Mesothelial cell of epicardium (in vitro differentiated cells): ENCODE results near the gene TTLL4. TPM values are rescaled to one million over a fixed set of nuclear protein-coding genes. Genes with fewer than 3 reads are reported as not detected.
"Not testable (repeated sequence)": the region's sequence is repeated elsewhere in the genome, so short reads cannot be mapped to it uniquely, and the experiment has no call there.

ENCODE experiments used
- DNase-seq, 2 experiments: peaks; one replicate each; pipeline ENCODE4 v3.0.0; 2021; ENCODE audit warnings: low spot score in 2 of 2; ENCODE audit not compliant: unreplicated experiment in 2 of 2
- H3K27ac Mint-ChIP-seq: 2 replicates; pipeline ENCODE4 v1.8.0; 2021; ENCODE audit warnings: mixed read lengths
- H3K27me3 Mint-ChIP-seq: 2 replicates; pipeline ENCODE4 v1.8.0; 2021; ENCODE audit warnings: low read depth, mixed read lengths
- H3K36me3 Mint-ChIP-seq: 2 replicates; pipeline ENCODE4 v1.8.0; 2021; ENCODE audit warnings: mixed read lengths
- H3K4me1 Mint-ChIP-seq: 2 replicates; pipeline ENCODE4 v1.8.0; 2021; ENCODE audit warnings: mixed read lengths
- H3K4me3 Mint-ChIP-seq: 2 replicates; pipeline ENCODE4 v1.8.0; 2021; ENCODE audit warnings: mild to moderate bottlenecking, moderate library complexity, mixed read lengths
- H3K9me3 Mint-ChIP-seq: 2 replicates; pipeline ENCODE4 v1.8.0; 2021; ENCODE audit warnings: mixed read lengths
- total RNA-seq: library from RNA; stranded (reverse); gene quantifications from 3 replicates; pipeline ENCODE4 v1.2.1, GENCODE V29; 2021
- TF ChIP-seq, protein P1 (sequence below): fragments of 200-600 bp; sonication (generic); IDR thresholded peaks from one replicate; pipeline ENCODE4 v1.5.0; 2021; ENCODE audit warnings: antibody characterized with exemption; ENCODE audit not compliant: unreplicated experiment

The TTLL4 gene
- total RNA-seq, 1 donor from 2014 or later, result 61.8 TPM

DNA sequence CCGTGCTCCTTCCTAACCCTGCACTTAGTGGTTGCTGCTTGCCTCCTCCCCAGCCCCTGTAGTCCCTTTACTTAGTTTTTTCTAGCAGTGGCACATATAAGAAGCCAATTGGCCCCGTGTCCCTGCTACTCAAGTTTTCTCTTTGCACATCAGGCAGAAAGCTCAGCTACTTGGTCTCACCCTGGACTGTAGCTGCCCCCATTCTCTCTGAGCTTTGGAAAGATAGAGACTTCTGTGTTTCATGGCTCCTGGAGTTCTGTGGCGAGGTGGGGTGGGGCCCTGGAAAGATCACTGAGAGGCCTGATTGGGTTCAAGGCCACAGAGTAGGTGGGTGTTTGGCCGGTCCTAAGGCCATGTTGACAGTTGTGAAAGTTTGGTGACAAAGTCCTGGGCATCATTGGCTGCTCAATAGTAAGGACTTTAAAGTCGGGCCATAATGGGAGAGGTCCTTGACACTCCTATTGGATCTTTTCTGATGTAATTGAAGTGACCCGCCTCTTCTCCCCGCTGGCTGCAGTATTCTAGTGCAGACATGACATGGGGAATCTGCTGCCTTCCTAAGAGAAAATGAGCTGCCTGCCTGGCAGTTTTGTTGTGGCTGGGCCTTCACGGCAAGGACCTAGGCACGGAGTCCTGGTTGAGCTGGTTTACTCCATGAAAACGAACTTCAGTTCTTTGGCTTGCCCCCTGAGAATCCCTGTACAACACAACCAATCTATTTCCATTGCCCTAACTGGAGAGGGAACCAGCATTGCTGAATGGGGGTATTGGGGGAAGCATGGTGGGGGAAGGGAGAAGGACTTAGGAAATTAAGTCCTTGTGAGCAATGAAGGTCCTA lies 45.2 kb downstream of the TTLL4 start:
- Mint-ChIP-seq H3K36me3 (peaks cover 36% of the 10 kb centered on the region), H3K4me1 (no peaks in the 10 kb centered on the region), H3K27ac (peak overlapping the region; percentile 33), H3K27me3 (no peaks in the 10 kb centered on the region), H3K4me3 (no peak overlapping the region), H3K9me3 (no peaks in the 10 kb centered on the region)
- no peak for DNase-seq
- TF ChIP-seq, protein P1, sequence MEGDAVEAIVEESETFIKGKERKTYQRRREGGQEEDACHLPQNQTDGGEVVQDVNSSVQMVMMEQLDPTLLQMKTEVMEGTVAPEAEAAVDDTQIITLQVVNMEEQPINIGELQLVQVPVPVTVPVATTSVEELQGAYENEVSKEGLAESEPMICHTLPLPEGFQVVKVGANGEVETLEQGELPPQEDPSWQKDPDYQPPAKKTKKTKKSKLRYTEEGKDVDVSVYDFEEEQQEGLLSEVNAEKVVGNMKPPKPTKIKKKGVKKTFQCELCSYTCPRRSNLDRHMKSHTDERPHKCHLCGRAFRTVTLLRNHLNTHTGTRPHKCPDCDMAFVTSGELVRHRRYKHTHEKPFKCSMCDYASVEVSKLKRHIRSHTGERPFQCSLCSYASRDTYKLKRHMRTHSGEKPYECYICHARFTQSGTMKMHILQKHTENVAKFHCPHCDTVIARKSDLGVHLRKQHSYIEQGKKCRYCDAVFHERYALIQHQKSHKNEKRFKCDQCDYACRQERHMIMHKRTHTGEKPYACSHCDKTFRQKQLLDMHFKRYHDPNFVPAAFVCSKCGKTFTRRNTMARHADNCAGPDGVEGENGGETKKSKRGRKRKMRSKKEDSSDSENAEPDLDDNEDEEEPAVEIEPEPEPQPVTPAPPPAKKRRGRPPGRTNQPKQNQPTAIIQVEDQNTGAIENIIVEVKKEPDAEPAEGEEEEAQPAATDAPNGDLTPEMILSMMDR, result no peak

DNA sequence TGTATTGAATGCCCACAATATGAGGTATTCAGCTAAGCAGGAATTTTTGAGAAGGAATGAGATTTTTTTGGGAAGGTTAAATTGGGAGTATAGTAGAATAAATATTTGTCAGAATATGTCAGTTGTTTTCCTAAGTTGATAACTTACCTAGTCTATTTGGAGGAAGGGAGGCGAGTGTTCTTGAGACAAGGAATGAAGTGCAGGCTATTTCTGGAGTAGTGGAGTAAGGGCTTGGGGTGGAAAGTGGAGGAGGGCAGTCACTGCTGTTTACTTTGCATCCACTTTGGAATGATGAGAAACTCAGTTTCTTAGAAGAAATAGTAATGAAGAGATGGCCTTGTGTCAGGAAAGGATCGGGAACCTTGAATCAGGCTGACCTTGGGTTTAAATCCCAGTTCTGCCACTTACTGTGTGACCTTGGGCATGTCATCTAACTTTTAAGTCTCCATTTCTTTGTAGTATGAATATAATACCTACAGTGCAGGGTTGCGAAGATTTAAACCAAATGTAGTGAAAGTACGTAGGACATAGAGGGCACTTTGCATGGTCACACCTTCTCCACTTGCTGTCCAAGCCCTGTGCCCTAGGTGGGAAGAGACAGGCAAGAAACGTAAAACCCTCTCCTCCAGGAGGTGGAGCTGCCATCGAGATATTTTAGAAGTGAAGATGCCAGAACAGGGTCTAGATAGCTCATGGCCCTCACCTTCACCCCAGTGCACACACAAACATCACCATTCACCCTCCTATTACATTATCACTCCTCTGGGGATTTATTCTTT lies 46.2 kb downstream of the TTLL4 start:
- Mint-ChIP-seq H3K36me3 (peaks cover 32% of the 10 kb centered on the region), H3K27ac (no peak overlapping the region), H3K9me3 (no peaks in the 10 kb centered on the region), H3K4me3 (no peak overlapping the region), H3K27me3 (no peaks in the 10 kb centered on the region), H3K4me1 (no peaks in the 10 kb centered on the region)
- DNase-seq, result no peak
- TF ChIP-seq, protein P1, result no peak

DNA sequence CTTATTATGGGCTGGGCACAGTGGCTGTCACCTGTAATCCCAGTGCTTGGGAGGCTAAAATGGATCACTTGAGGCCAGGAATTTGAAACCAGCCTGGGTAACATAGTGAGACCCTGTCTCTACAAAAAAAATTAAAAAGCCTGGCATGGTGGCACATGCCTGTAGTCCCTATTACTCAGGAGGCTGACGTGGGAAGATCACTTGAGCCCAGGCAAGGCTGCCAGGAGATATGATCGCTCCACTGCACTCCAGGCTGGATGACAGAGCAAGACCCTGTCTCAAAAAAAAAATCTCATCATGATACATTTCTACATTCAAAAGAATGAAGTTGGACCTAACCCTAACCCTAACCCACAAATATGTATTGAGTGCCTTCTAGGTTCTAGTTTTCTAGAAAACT lies 51.2 kb downstream of the TTLL4 start:
- TF ChIP-seq, protein P1, result no peak
- no peaks in the 10 kb centered on the region for H3K4me1 Mint-ChIP-seq
- H3K27ac Mint-ChIP-seq, result no peak overlapping the region
- DNase-seq, result no peak
- peaks cover 2% of the 10 kb centered on the region for H3K36me3 Mint-ChIP-seq
- no peak overlapping the region for H3K4me3 Mint-ChIP-seq
- no peaks in the 10 kb centered on the region for H3K27me3 Mint-ChIP-seq
- H3K9me3 Mint-ChIP-seq, result no peaks in the 10 kb centered on the region

DNA sequence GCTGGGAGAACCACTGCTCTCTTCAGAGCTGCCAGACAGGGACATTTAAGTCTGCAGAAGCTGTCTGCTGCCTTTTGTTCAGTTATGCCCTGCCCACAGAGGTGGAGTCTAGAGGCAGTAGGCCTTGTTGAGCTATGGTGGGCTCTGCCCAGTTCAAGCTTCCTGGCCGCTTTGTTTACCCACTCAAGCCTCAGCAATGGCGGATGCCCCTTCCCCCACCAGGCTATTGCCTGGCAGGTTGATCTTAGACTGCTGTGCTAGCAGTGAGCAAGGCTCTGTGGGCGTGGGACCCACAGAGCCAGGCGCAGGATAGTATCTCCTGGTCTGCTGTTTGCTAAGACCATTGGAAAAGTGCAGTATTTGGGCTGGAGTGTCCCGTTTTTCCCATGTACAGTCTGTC lies 62.1 kb downstream of the TTLL4 start:
- not testable (repeated sequence) for H3K4me1 Mint-ChIP-seq, H3K4me3 Mint-ChIP-seq, H3K27ac Mint-ChIP-seq, H3K27me3 Mint-ChIP-seq, DNase-seq
- Mint-ChIP-seq H3K36me3 (peaks cover 42% of the 10 kb centered on the region), H3K9me3 (peaks cover 20% of the 10 kb centered on the region)

DNA sequence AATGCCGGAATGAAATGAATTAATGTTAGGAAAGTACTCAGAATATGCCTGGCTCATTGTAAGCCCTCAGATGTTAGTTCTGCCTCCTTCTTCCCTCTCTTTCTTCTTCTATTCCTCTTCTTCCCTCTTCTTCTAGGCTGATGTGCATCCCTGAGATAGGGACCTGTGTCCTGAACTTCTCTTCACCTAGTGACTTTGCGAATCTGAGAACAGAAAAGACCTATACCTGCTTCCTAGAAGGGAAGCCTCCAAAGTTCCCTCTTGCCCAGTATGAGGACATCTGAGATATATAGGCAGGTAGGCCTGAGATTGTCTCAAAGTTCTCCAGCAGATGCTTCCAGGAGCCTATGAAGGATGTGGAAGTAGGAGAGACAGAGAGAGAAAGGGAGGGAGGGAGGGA lies 63.2 kb downstream of the TTLL4 start:
- Mint-ChIP-seq H3K27me3 (no peaks in the 10 kb centered on the region), H3K4me1 (no peaks in the 10 kb centered on the region), H3K9me3 (peaks cover 20% of the 10 kb centered on the region), H3K36me3 (peaks cover 43% of the 10 kb centered on the region), H3K4me3 (no peak overlapping the region), H3K27ac (no peak overlapping the region)
- TF ChIP-seq, protein P1, result no peak
- no peak for DNase-seq

DNA sequence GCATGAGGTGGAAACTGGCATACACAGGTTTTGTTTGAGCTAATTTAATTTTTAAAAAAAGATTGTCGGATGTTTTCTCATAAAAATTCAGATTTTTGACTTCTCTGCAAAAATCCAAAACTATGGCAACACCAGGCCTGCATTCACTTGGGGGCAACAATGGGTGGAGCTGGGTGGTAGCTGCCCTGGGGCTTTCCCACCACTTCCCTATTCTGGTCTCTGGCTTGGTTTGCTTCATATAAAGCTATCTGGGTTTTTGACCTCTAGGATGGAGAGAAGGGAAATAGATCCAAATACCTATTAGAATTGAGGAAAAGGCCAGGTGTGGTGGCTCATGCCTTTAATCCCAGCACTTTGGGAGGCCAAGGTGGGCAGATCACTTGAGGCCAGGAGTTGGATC lies 65.9 kb downstream of the TTLL4 start:
- TF ChIP-seq, protein P1, result no peak
- no peak overlapping the region for H3K4me3 Mint-ChIP-seq
- H3K36me3 Mint-ChIP-seq, result peaks cover 30% of the 10 kb centered on the region
- H3K27me3 Mint-ChIP-seq, result no peaks in the 10 kb centered on the region
- H3K9me3 Mint-ChIP-seq, result peaks cover 10% of the 10 kb centered on the region
- no peak for DNase-seq
- H3K4me1 Mint-ChIP-seq, result peaks cover 15% of the 10 kb centered on the region
- H3K27ac Mint-ChIP-seq, result no peak overlapping the region
